Mononuclear cell (primary cell): ENCODE measurements around the gene RHCE. TPM values are rescaled to one million over a fixed set of nuclear protein-coding genes. Genes with fewer than 3 reads are reported as not detected.
"Not testable (repeated sequence)": the region's sequence is repeated elsewhere in the genome, so short reads cannot be mapped to it uniquely, and the experiment has no call there.

ENCODE experiments used
- H3K27me3 ChIP-seq: 2 replicates; pipeline ENCODE4 v1.6.0; 2011; ENCODE audit warnings: low read length, control low read depth; ENCODE audit not compliant: insufficient read depth
- H3K4me1 ChIP-seq: 2 replicates; pipeline ENCODE4 v1.5.1; 2011; ENCODE audit warnings: mild to moderate bottlenecking, low read length, control low read depth; ENCODE audit not compliant: insufficient read depth
- H3K4me3 ChIP-seq: 2 replicates; pipeline ENCODE4 v1.5.1; 2011; ENCODE audit warnings: mild to moderate bottlenecking, low read length, moderate library complexity
- H3K9me3 ChIP-seq: 2 replicates; pipeline ENCODE4 v1.5.1; 2011; ENCODE audit warnings: low read depth, mild to moderate bottlenecking, control low read depth, low read length
- total RNA-seq: library from RNA; depleted of rRNA; stranded (reverse); fragments of >200 nt; gene quantifications from one replicate; pipeline ENCODE4 v1.2.3, GENCODE V29; 2012

RHCE gene
- total RNA-seq, 1 donor: not detected

- no peak overlapping the region for H3K4me3 ChIP-seq
- peaks cover 4% of the 10 kb centered on the region for H3K4me1 ChIP-seq
- H3K9me3 ChIP-seq: no peaks in the 10 kb centered on the region
- no peaks in the 10 kb centered on the region for H3K27me3 ChIP-seq
Observed at GRCh38 chr1:25425098-25426085, 4.8 kb upstream of the RHCE start.

- H3K4me1 ChIP-seq, H3K27me3 ChIP-seq, H3K9me3 ChIP-seq, H3K4me3 ChIP-seq: not testable (repeated sequence)
Observed at GRCh38 chr1:25423206-25423605, 2.6 kb upstream of the RHCE start.

GRCh38 chr1:25419339-25419738, 1.3 kb downstream of the RHCE start:
- not testable (repeated sequence) for H3K27me3 ChIP-seq, H3K4me1 ChIP-seq, H3K9me3 ChIP-seq, H3K4me3 ChIP-seq

- H3K27me3 ChIP-seq: not testable (repeated sequence)
Observed at GRCh38 chr1:25417280-25417679, 3.3 kb downstream of the RHCE start.

GRCh38 chr1:25414578-25414977, 6.0 kb downstream of the RHCE start:
- not testable (repeated sequence) for H3K4me1 ChIP-seq, H3K4me3 ChIP-seq, H3K9me3 ChIP-seq, H3K27me3 ChIP-seq

More at GRCh38 chr1:25417280-25417679, 3.3 kb downstream of the RHCE start:
- H3K4me1 ChIP-seq, H3K4me3 ChIP-seq, H3K9me3 ChIP-seq: not testable (repeated sequence)

- H3K27me3 ChIP-seq, H3K4me1 ChIP-seq, H3K9me3 ChIP-seq, H3K4me3 ChIP-seq: not testable (repeated sequence)
Observed at GRCh38 chr1:25414157-25414556, 6.5 kb downstream of the RHCE start.

- not testable (repeated sequence) for H3K4me1 ChIP-seq, H3K9me3 ChIP-seq, H3K4me3 ChIP-seq, H3K27me3 ChIP-seq
Observed at GRCh38 chr1:25412872-25413623, 7.6 kb downstream of the RHCE start.

- H3K9me3 ChIP-seq, H3K4me3 ChIP-seq, H3K4me1 ChIP-seq, H3K27me3 ChIP-seq: not testable (repeated sequence)
Observed at GRCh38 chr1:25409641-25410427, 10.8 kb downstream of the RHCE start.

- not testable (repeated sequence) for H3K4me3 ChIP-seq, H3K27me3 ChIP-seq, H3K4me1 ChIP-seq, H3K9me3 ChIP-seq
Observed at GRCh38 chr1:25405731-25406305, 14.8 kb downstream of the RHCE start.

GRCh38 chr1:25402947-25403803, 17.4 kb downstream of the RHCE start:
- not testable (repeated sequence) for H3K4me3 ChIP-seq, H3K27me3 ChIP-seq, H3K9me3 ChIP-seq

GRCh38 chr1:25398079-25398478, 22.5 kb downstream of the RHCE start:
- H3K27me3 ChIP-seq, H3K4me1 ChIP-seq, H3K4me3 ChIP-seq: not testable (repeated sequence)

More at GRCh38 chr1:25402947-25403803, 17.4 kb downstream of the RHCE start:
- not testable (repeated sequence) for H3K4me1 ChIP-seq

GRCh38 chr1:25397549-25397948, 23.1 kb downstream of the RHCE start:
- not testable (repeated sequence) for H3K4me3 ChIP-seq, H3K27me3 ChIP-seq, H3K4me1 ChIP-seq, H3K9me3 ChIP-seq

More at GRCh38 chr1:25398079-25398478, 22.5 kb downstream of the RHCE start:
- not testable (repeated sequence) for H3K9me3 ChIP-seq

- no peaks in the 10 kb centered on the region for H3K27me3 ChIP-seq
- no peaks in the 10 kb centered on the region for H3K9me3 ChIP-seq
- no peaks in the 10 kb centered on the region for H3K4me1 ChIP-seq
- no peak overlapping the region for H3K4me3 ChIP-seq
Observed at GRCh38 chr1:25392841-25393240, 27.8 kb downstream of the RHCE start.

- H3K4me1 ChIP-seq, H3K27me3 ChIP-seq, H3K9me3 ChIP-seq, H3K4me3 ChIP-seq: not testable (repeated sequence)
Observed at GRCh38 chr1:25389721-25390120, 30.9 kb downstream of the RHCE start.
